Anterior cingulate cortex (tissue), 58 donors: ENCODE results near the gene FBXO31.
"Not testable (repeated sequence)": the region's sequence is repeated elsewhere in the genome, so short reads cannot be mapped to it uniquely, and the experiment has no call there.

ENCODE experiments used
- DNase-seq, 58 donors: peaks; one replicate each; lab custom pipeline; 2025; lab: John Stamatoyannopoulos, UW

FBXO31 gene

DNA sequence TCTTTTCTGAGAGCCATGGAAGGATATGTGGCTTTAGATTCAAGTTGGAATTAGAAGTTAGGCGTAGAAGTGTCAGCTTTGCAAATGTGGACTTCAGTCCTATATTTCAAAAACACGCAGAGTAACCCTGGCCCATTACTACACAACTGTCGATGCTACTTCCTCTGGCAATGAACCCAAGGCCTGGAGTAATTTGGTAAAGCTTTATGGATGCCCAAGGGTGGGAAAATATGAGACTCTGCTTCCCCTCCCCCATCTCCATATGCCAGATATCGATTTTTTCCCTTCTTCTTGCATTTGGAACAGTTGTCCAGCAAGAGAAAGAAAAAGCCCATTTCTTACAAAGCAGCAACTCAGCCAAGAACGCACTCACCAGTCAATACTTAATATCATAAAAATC, 5.7 kb upstream of the FBXO31 start:
- DNase-seq, result no peak

DNA sequence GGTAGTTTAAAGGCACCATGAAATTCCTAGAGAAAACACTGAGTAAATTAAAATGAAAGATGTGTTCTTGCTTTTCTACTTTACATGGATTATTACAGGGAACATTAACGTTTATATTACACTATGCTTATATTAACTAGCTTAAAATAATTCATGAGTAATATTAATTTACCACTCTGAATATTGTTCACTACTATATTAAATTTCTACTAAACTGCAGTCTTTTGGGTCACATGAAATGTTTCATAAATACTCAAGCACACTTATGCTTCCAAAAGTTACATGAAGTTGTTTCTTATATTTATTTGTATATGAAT, 5.2 kb upstream of the FBXO31 start:
- no peak for DNase-seq

DNA sequence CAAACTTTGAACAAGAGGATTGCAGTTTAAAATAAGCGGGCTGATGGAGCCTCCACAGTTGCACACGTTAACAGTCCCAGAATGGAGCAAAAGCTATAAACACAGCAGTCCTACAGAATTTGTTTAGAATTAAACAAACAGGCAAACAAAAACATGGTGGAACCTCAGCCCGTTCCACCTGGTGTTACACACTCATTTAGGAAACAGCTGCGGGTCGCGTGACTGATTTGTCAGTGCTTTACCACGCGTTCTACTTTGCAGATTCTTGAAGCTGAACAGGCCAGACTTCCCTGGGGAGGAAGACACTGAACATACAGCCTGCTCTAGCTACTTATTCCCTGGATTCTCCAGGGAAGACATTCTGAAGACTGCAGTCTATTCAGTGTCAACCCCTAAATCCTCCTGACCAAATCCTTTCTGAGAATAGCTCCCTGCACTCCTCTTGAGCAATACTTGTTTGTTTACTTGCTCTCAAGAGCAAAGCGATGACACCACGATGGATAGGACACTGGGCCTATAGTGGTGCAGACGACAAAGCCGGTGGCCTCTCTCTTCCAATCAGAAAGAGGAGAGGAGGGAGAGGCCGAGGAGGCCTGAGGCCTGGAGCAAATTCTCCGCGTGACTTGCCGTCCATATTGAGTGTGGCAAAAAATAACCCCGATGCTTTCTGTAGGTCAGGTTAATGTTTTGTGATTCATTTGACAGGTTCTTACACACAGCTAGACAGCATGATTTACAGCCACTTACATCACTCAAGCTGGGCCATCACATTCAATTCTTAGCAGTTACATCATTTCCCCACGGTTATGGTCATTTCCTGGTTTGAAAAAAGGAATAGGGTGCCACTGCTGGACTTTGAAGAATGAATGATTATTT, 4.6 kb upstream of the FBXO31 start:
- DNase-seq, result peak in 57 of 58 donors; percentile 49 to 98 (median 89)

DNA sequence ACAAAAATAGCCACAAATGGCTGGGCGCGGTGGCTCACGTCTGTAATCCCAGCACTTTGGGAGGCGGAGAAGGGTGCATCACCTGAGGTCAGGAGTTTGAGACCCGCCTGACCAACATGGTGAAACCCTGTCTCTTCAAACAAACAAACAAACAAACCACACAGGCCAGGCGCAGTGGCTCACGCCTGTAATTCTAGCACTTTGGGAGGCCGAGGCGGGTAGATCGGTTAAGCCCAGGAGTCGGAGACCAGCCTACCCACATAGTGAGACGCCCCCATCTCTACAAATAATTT, 1.2 kb upstream of the FBXO31 start:
- DNase-seq, result not testable (repeated sequence)

DNA sequence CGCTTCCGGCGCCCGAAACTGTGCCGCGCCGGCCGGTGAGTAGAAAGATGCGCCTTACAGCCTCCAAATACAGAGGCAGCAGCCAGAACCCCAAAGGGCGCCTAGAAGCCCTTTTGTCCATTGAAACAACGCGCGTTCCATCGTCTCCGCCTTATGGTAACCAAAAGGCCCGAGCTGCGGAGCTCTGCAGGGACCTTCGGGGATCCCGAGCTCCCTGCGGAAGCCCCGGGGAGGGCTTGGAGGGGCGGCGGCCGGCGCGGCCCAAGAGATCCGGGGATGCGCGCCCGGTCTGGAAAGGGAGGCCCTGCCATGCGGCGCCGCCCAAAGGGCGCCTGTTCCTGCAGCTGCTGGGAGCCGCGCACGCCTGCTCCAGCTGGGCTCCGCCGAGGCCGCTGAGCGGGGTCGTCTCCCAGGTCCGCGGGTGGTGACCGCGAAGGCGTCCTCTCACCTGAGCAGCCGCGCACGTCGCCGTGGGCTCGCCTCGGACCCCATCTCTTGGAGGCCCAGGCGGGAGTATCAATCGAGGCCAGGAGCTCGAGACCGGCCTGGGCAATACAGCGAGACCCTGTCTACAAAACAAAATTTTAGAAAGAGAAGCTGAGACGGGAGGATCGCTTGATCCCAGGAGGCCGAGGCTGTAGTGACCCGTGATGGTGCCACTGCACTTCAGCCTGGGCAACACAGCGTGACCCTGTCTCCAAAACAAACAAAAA, 742 bp upstream of the FBXO31 start:
- DNase-seq, result peak in 21 of 58 donors; percentile 57 to 83 (median 73)

DNA sequence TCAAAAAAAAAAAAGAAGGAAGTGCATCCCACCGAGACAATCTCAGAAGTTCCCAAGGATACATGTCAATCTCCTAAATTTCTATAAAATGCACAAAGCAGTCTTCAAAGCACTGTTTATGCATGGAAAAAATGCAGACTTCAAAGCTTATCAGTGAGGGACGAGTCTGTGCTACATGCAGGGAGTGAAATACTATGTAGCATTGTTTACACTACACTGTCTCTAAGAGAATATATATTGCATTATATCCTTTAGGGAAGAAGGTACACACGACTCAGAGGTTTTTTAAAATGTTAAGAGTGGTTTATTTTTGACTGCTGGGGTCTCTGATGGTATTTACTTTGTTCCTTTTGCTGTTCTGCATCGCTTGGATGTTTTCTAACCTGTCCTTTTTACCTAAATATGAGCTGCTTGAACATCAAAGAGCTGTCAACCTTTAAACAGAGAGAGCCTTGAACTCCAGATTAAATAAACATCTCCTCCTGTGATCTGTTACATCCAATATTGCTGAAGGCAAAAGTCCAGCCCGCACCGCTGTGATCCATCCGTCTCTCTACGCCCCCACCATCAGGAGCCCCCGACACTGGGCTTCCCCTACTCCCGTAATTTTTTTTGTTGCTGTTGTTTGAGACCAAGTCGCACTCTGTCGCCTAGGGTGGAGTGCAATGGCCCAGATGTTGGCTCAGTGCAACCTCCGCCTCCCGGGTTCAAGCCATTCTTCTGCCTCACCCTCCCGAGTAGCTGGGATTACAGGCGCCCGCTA, 1.4 kb downstream of the FBXO31 start:
- peak in 1 of 58 donors; percentile 5 for DNase-seq

DNA sequence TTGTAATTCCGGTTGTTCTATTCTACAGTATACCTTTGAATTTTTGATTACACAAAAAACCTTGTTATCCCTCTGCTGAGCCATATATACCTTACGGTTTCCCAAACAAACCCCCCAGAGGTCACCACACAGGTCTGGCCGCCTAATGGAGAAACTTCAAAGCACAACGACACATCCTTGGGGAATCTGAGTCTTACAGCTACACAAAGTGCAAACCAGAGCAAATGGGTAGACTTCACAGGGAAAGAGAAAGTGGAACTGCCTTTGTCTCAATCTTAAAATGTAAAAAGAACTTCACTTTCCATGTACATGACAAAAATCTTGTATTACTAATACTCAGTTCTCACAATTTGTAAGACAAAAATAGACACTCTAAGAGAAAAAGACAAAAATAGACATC, 2.7 kb downstream of the FBXO31 start:
- DNase-seq, result no peak

DNA sequence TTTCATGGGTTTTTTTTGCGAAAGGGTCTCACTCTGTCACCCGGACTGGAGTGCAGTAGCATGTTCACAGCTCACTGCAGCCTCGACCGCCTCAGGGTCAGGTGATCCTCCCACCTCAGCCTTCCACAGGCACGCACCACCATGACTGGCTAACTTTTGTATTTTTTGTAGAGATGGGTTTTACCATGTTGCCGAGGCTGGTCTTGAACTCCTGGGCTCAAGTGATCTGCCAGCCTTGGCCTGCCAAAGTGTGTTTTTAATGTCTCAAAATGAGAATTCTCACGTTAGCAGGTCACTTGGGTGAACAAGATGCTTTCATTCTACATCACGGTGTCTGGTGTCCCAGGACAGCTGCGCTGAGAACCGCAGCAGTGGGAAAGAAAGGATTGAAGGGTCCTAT, 3.2 kb downstream of the FBXO31 start:
- no peak for DNase-seq

DNA sequence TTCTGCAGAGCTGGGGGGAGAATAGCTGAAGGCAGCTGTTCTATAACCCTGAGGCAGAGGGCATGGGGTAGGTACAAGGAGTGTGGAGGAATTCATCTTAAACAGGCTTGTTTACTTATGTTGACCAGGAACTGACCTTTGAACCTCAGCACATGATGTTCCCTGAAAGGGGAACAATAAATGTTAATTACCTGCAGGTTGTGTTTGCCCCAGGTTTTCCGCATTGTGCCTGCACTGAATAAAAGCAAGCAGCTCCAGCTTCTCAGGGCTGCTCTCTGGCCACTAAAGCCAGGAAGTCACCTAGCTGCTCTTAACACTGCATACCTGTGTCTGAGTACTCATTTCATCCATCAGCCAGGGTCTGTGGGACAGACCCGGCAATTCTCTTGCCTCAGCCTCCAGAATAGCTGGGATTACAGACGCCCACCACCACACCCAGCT, 4.2 kb downstream of the FBXO31 start:
- not testable (repeated sequence) for DNase-seq

DNA sequence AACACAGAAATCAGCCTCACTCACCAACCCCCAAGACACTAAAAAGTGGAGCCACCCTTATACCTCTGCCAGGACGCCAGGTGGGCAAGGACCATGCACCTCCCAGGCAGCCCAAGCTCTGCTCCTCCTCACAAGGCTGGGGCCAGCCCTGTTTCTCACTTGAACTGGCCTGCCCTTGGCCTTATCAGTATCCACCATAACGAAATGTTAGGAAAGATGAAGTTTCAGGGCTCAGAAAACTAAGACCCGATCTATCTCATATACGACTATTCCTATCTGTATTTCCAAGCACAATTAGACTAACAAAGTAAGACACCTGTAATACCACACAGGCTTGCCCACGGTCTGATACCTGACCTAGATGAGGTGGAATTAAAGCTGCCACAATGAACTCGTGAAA, 6.9 kb downstream of the FBXO31 start:
- DNase-seq, result no peak

DNA sequence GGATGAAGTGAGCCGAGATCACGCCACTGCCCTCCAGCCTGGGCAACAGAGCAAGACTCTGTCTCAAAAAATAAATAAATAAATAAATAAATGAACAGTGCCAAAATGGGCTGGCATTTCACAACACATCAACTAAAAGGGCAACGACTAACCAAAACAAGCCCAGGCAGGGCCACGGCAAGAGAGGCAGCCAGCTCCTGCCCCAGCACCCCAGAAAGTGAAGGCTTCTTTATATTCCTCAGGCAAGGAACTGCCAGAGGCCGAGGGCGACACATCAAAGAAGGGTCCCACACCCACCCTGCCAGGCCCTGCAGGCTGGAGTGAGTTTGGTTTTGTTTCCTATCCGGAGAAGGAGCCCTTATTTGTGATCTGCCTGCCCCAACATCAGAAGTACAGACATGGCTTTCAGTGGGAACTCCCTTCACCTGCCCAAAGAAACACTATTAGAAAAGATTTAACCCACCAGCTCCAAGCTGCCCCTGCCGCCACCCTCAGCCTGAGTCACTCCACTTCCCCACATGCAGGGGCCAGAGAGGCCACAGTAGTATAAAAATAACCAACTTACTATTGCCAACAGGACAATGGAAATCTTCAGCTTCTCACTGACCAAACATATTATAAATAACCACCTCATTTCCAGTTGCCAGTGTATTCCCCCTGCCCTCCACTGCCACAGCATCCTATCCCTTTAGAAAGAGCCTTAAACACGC, 8.0 kb downstream of the FBXO31 start:
- no peak for DNase-seq

DNA sequence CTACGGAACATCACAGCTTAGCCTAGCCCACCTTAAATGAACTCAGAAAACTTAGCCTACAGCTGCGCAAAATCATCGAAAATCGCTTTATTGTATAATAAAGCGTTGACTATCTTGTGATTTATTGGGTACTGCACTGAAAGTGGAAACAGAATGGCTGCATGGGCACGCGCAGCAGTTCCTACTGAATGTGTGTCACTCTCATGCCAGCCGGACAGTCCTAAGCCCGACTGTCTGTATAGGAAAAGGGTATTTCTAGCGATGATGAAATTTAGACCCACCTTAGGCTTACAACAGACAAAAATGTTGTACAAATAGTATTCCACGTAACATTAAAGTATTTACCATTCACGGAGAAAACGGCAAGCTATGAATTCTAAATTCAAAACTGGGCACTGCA, 9.3 kb downstream of the FBXO31 start:
- no peak for DNase-seq

DNA sequence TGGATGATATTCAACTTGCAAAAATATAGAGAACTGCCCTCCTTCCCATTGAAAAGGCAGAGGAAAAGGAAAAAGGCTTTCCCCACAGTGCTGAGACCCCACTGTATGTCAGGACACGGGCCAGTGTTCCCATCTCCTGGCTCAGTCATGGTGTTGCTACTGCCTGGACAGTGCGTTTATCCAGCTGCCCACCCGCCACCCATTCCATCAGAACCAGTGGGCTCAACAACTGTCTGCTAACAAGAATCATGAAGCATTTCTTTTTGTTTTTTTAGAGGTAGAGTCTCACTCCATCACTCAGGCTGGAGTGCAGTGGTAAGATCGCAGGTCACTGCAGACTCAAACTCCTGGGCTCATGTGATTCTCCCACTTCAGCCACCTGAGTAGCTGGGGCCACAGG, 11.3 kb downstream of the FBXO31 start:
- no peak for DNase-seq

DNA sequence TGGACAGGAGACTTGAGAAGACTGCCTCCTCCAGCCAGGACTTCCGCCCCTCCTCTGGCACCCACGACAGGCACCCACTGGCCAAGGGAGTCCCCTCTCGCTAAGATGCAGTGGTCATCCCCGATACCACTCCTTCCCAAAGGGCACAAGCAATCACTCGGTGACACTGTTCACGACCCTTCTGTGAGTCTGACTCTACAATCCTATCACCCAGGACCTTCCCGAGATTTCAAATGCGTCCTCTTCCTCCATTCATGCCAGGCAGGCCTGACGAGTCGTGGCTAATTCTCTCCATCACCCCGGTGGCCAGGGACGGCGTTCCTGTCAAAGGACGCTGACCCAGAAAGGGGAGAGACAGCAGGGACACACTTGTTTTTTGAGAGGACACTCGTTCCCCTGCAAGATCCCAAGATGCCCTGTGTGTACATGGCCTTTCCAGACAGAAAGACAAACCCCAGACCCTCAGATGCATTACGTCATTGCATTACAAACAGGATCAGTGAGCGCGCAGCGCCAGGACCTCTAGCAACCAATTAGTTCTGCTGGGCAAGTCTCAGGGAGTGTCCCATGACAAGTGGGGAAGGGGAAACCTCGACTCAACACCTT, 12.2 kb downstream of the FBXO31 start:
- no peak for DNase-seq

DNA sequence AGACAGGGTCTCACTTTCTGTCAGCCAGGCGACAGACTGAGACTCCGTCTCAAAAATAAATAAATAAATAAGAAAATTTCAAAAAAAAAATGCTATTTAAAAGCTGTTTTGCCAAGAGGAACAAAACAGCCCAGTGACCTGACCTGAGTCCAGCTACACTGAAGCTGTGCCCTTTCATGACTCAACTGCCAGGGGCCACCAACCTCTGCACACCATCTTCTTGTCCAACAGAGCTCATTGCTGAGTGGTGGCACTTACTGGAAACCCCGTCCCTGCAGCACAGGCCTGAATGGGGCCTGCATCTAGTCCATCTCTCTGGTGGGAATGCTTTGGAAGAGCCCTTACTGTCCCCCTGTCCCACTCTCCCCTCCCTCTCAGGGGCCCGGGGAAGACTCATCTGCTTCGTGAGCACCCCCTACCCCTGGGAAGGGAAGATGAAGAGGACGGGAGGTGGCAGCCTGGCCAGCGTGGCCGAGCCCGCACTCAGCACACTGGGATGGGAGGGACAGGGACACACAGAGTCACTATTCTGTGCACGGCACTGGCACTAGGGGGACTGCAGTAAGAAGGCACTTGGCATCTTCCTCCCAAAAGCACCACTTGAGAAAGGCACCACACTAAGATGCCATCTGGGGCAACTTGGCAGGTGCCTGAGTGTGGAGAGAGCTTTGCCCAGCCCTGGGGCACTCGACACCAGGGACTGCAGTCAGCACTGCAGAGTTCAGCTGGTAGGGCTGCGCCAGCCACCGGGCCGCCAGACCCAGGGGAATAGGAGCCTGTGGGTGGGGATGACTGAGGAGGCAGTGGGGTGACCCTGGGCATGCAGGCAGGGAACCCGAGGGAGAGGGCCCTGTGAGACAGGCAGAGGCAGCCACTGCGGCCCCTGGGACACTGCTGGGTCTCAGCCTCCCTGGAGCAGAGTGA, 13.5 kb downstream of the FBXO31 start:
- DNase-seq, result peak in 2 of 58 donors; percentile 18 to 26

DNA sequence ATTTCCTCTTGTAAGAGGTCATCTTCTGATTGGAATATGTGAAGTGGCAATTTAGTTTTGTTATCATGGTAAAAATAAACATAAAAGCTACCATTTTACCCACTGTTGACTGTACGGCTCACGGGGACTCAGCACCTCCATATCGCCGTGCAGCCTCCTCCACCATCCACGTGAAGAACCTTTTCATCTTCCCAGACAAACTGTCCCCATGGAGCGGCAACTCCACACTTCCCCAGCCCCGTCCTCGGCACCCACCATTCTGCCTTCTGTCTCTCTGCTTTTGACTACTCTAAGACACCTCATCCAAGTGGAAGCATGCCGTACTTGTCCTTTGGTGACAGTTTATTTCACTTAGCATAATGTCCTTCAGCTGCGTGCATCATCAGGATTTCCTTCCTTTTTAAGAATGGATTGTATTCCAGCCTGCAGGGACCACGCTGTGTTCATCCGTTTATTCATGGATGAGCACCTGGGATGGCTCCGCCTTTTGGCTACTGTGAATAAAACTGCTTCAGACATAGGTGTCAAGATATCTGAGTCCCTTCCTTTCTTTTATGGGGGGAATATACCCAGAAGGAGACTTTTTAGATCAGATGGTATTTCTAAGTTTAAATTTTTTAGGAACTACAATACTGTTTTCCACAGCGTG, 14.3 kb downstream of the FBXO31 start:
- DNase-seq, result no peak

DNA sequence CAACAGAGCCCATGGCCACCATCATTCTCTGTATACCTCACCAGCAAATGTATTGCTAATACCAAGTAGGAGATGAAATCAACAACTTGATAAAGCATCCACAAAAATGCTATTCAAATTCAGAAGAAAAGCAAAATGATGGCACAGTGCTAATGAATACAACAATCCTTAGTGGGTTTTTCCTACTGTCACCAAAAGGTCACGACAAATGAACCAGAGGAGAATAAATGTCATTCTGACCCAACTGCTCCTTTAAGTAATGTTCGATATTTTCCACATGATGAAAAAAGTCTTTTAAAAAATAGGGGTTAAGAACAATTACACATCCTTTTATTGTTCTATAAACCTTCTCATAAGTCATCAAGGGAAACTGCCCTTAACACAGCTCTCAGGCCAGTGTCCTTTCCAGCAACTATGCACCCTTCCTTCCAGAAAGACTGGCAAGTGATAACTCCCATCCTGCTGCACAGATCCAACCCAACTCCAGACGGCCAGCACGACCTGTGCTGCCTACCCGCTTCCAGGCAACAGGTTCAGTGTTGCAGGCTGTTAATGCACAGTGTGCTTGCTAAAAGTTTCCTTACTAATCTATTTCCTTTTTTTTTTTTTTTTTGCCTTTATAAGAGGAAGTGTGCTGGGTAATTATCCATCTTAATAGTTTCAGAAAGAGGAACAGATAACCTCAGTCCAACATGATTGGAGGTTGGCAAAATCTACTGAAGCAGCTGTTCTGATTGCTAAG, 15.4 kb downstream of the FBXO31 start:
- no peak for DNase-seq

DNA sequence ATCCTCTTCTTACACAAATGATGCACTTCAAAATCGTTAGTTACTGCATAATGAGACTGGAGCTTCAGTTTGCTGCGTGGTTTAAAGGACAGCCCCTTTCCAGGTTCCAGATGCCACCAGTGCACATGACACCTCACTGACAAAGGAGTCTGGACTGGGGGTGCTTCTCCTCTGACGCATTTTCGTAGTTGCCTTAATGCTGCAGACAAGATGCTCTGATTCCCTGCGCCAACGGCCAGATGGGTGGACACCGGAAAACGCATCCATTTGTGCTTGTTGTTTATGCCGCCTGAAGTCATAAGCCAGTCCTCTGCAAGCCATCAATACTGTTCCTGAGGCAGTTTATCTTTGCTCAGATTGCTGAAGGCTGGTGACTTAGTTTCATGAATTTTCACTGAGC, 16.0 kb downstream of the FBXO31 start:
- no peak for DNase-seq
